NB4 (cell line): Measurements from ENCODE around the gene PTEN.

Experiments
- CTCF ChIP-seq: IDR thresholded peaks from one replicate; pipeline ENCODE4 v1.5.1; 2012; ENCODE audit warnings: low read depth, low read length
- POLR2A ChIP-seq: IDR thresholded peaks from 2 replicates; pipeline ENCODE4 v1.6.1; 2011; ENCODE audit warnings: mild to moderate bottlenecking; ENCODE audit not compliant: insufficient read length; ENCODE audit errors: extremely low read depth
- TF ChIP-seq, protein P1 (sequence below): IDR thresholded peaks from 2 replicates; pipeline ENCODE4 v1.6.1; 2011; ENCODE audit warnings: low read depth, low read length

GRCh38 chr10:87866412-87866974 lies 3.1 kb downstream of the PTEN start:
- no peak for TF ChIP-seq CTCF
- TF ChIP-seq POLR2A = no peak
- TF ChIP-seq, protein P1, sequence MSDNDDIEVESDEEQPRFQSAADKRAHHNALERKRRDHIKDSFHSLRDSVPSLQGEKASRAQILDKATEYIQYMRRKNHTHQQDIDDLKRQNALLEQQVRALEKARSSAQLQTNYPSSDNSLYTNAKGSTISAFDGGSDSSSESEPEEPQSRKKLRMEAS = no peak
